Stimulated activated CD8-positive, alpha-beta memory T cell treated with anti-CD3 and anti-CD28 coated beads, Interleukin-4, amount 100 ng/mL, for 24 hours (primary cell): Measurements from ENCODE around the gene ATXN3L.

Experiments used
- DNase-seq: peaks from one replicate; pipeline ENCODE4 v3.0.0-alpha.2; 2020; ENCODE audit warnings: low read depth

Gene ATXN3L

GRCh38 chrX:13319953-13320352 is at the start of gene ATXN3L:
Gene ATXN3L (minus strand): TSS chrX:13320053. CDS start chrX:13319934, 119 bp downstream.
- no peak for DNase-seq

GRCh38 chrX:13369256-13370030 is 49.6 kb upstream of the ATXN3L start:
- no peak for DNase-seq

- DNase-seq: no peak
These were observed 48.1 kb upstream of the ATXN3L start for GRCh38 chrX:13367950-13368349.

GRCh38 chrX:13366698-13367097 is 46.8 kb upstream of the ATXN3L start:
- no peak for DNase-seq

GRCh38 chrX:13365161-13365560 is 45.3 kb upstream of the ATXN3L start:
- DNase-seq: no peak

GRCh38 chrX:13364230-13364857 is 44.5 kb upstream of the ATXN3L start:
- no peak for DNase-seq

GRCh38 chrX:13360146-13360545 is 40.3 kb upstream of the ATXN3L start:
- no peak for DNase-seq

- no peak for DNase-seq
These were observed 38.1 kb upstream of the ATXN3L start for GRCh38 chrX:13357925-13358324.

GRCh38 chrX:13346646-13347045 is 26.8 kb upstream of the ATXN3L start:
- DNase-seq: no peak

- DNase-seq: no peak
These were observed 25.6 kb upstream of the ATXN3L start for GRCh38 chrX:13345438-13345837.

- no peak for DNase-seq
These were observed 25.2 kb upstream of the ATXN3L start for GRCh38 chrX:13345037-13345436.

- no peak for DNase-seq
These were observed 21.7 kb upstream of the ATXN3L start for GRCh38 chrX:13341491-13342101.

GRCh38 chrX:13340182-13340791 is 20.4 kb upstream of the ATXN3L start:
- no peak for DNase-seq

- no peak for DNase-seq
These were observed 19.8 kb upstream of the ATXN3L start for GRCh38 chrX:13339607-13340006.

- no peak for DNase-seq
These were observed 19.2 kb upstream of the ATXN3L start for GRCh38 chrX:13338996-13339515.

GRCh38 chrX:13334491-13334890 is 14.6 kb upstream of the ATXN3L start:
- DNase-seq: no peak

- DNase-seq: no peak
These were observed 10.6 kb upstream of the ATXN3L start for GRCh38 chrX:13330446-13330845.

- no peak for DNase-seq
These were observed 7.8 kb upstream of the ATXN3L start for GRCh38 chrX:13327666-13328065.

GRCh38 chrX:13323241-13323640 is 3.4 kb upstream of the ATXN3L start:
- DNase-seq: no peak

GRCh38 chrX:13317366-13317765 is 2.5 kb downstream of the ATXN3L start:
- DNase-seq: no peak

- no peak for DNase-seq
These were observed 8.3 kb downstream of the ATXN3L start for GRCh38 chrX:13311560-13311959.

GRCh38 chrX:13309631-13310030 is 10.2 kb downstream of the ATXN3L start:
- DNase-seq: no peak

GRCh38 chrX:13307041-13307440 is 12.8 kb downstream of the ATXN3L start:
- no peak for DNase-seq
